HG03097 (cell line): Measurements from ENCODE around the gene TRIAP1.
A peak's percentile ranks its signal among the peaks of the same experiment; 100 is the strongest.
"Not testable (repeated sequence)": the region's sequence is repeated elsewhere in the genome, so short reads cannot be mapped to it uniquely, and the experiment has no call there.

ENCODE experiments used
- ATAC-seq: cut with Tn5 transposase; IDR thresholded peaks from one replicate; pipeline ENCODE4 v1.9.1; 2021; ENCODE audit not compliant: unreplicated experiment, low FRiP score

The TRIAP1 gene

GRCh38 chr12:120469450-120470149, 23.4 kb upstream of the TRIAP1 start, which contains the start of gene SRSF9:
Gene SRSF9 (minus strand): TSS chr12:120469748. CDS start chr12:120469609, 139 bp downstream.
- ATAC-seq, result peak; percentile 91

- ATAC-seq, result peak; percentile 27
Observed at GRCh38 chr12:120468821-120469449, 22.8 kb upstream of the TRIAP1 start.

- ATAC-seq, result no peak
Observed at GRCh38 chr12:120468325-120468820, 22.2 kb upstream of the TRIAP1 start.

GRCh38 chr12:120467439-120467838, 21.3 kb upstream of the TRIAP1 start:
- no peak for ATAC-seq

GRCh38 chr12:120466560-120467315, 20.6 kb upstream of the TRIAP1 start:
- ATAC-seq, result no peak

GRCh38 chr12:120465756-120466155, 19.6 kb upstream of the TRIAP1 start:
- no peak for ATAC-seq

- ATAC-seq, result no peak
Observed at GRCh38 chr12:120463712-120464111, 17.5 kb upstream of the TRIAP1 start.

GRCh38 chr12:120462099-120462640, 16.0 kb upstream of the TRIAP1 start:
- ATAC-seq, result no peak

- ATAC-seq, result no peak
Observed at GRCh38 chr12:120460157-120460556, 14.0 kb upstream of the TRIAP1 start.

- no peak for ATAC-seq
Observed at GRCh38 chr12:120457133-120457532, 10.9 kb upstream of the TRIAP1 start.

GRCh38 chr12:120455302-120455701, 9.1 kb upstream of the TRIAP1 start:
- ATAC-seq, result no peak

- no peak for ATAC-seq
Observed at GRCh38 chr12:120453977-120454376, 7.8 kb upstream of the TRIAP1 start.

- ATAC-seq, result no peak
Observed at GRCh38 chr12:120453060-120453750, 7.0 kb upstream of the TRIAP1 start.

GRCh38 chr12:120452524-120452923, 6.3 kb upstream of the TRIAP1 start:
- not testable (repeated sequence) for ATAC-seq

GRCh38 chr12:120447992-120448391, 1.8 kb upstream of the TRIAP1 start:
- no peak for ATAC-seq

- not testable (repeated sequence) for ATAC-seq
Observed at GRCh38 chr12:120446844-120447178, 627 bp upstream of the TRIAP1 start.

GRCh38 chr12:120444676-120445075, 1.5 kb downstream of the TRIAP1 start:
- ATAC-seq, result no peak

GRCh38 chr12:120439646-120440247, 6.4 kb downstream of the TRIAP1 start:
- ATAC-seq, result no peak

- ATAC-seq, result no peak
Observed at GRCh38 chr12:120438495-120439198, 7.5 kb downstream of the TRIAP1 start.
